HEK293T (cell line): Measurements from ENCODE around the gene UPF2.

Source experiments
- BHLHE40 ChIP-seq: fragments of 450-650 bp; IDR thresholded peaks from 2 replicates; pipeline ENCODE4 v1.6.1; 2016; ENCODE audit warnings: mild to moderate bottlenecking, moderate library complexity, borderline replicate concordance
- FOXM1 ChIP-seq: fragments of 450-650 bp; IDR thresholded peaks from 2 replicates; pipeline ENCODE4 v1.6.1; 2017; ENCODE audit warnings: mild to moderate bottlenecking, borderline replicate concordance
- SUZ12 ChIP-seq: fragments of 450-650 bp; IDR thresholded peaks from 2 replicates; pipeline ENCODE4 v1.6.1; 2016; ENCODE audit warnings: mild to moderate bottlenecking
- TARDBP ChIP-seq: fragments of 450-650 bp; IDR thresholded peaks from 2 replicates; pipeline ENCODE4 v1.6.1; 2016

- TF ChIP-seq TARDBP (no peak), SUZ12 (no peak), FOXM1 (no peak), BHLHE40 (no peak)
These were observed 60.4 kb downstream of the UPF2 start for GRCh38 chr10:11982253-11982652.
